ENCODE results near the gene VMP1. TPM values are rescaled to one million over a fixed set of nuclear protein-coding genes. Genes with fewer than 3 reads are reported as not detected.
"Not testable (repeated sequence)": the region's sequence is repeated elsewhere in the genome, so short reads cannot be mapped to it uniquely, and the experiment has no call there.

VMP1 gene
- total RNA-seq, 1 experiment from 2014 or later, result 83.1 TPM

- H3K4me3 Mint-ChIP-seq, result no peak overlapping the region; a peak in 1 of 5 replicates
- Histone ChIP-seq H4K20me1 (ENCODE audit: control insufficient read depth, insufficient read depth, insufficient read length) (no peaks in the 10 kb centered on the region), H3K27ac (ENCODE audit: insufficient read length, low read depth, low read length) (no peak overlapping the region)
These were observed 144.3 kb downstream of the VMP1 start for GRCh38 chr17:59851439-59852375.

DNA sequence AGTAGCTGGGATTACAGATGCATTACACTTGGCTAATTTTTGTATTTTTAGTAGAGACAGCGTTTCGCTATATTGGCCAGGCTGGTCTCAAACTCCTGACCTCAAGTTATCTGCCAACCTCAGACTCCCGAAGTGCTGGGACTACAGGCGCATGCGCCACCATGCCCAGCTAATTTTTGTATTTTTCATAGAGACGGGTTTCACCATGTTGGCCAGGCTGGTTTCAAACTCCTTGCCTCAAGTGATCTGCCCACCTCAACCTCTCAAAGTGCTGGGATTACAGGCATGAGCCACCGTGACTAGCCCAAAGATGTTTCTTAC lies 145.4 kb downstream of the VMP1 start:
- not testable (repeated sequence) for H3T11ph ChIP-seq (ENCODE audit: low read length); H3K4me1 ChIP-seq (ENCODE audit: insufficient read depth, low read length); H2BK15ac ChIP-seq (ENCODE audit: low read depth, low read length); H4K20me1 ChIP-seq (ENCODE audit: control insufficient read depth, insufficient read depth, insufficient read length); H4K8ac ChIP-seq (replicated peaks; ENCODE audit: insufficient read length, low read depth, low read length); H2AK5ac ChIP-seq (ENCODE audit: insufficient read length, low read length); H3K4me3 Mint-ChIP-seq; H3K56ac ChIP-seq (ENCODE audit: insufficient read length, low read depth, low read length); DNase-seq; H3K27me3 ChIP-seq (ENCODE audit: insufficient read depth, low read length); H3K4ac ChIP-seq (ENCODE audit: low read depth, low read length); H3K23me2 ChIP-seq (ENCODE audit: insufficient read length, low read depth, low read length, poor library complexity, severe bottlenecking); H3K9ac ChIP-seq (ENCODE audit: extremely low read depth, insufficient read length, low read length); H2BK12ac ChIP-seq (ENCODE audit: insufficient read length, low read depth, low read length); H3K9me3 ChIP-seq (ENCODE audit: control insufficient read depth, low read depth, low read length); H3K27me3 Mint-ChIP-seq (ENCODE audit: low read depth); H3K36me3 Mint-ChIP-seq (ENCODE audit: insufficient read depth in 1 of 3, low read depth in 3 of 3); H3K14ac ChIP-seq (ENCODE audit: insufficient read depth, low read length); H2BK120ac ChIP-seq (ENCODE audit: low read depth, low read length, poor library complexity, severe bottlenecking); H3K79me1 ChIP-seq (ENCODE audit: insufficient read depth, low read depth, low read length, poor library complexity, severe bottlenecking); H3K9me3 Mint-ChIP-seq; H3K23ac ChIP-seq (ENCODE audit: insufficient read length, low read depth, low read length); H2BK20ac ChIP-seq (ENCODE audit: low read depth, low read length, poor library complexity, severe bottlenecking); H2BK5ac ChIP-seq (ENCODE audit: insufficient read length, low read length); H3K79me2 ChIP-seq (ENCODE audit: insufficient read depth, low read length); H4K91ac ChIP-seq (ENCODE audit: insufficient read length, low read depth, low read length); H3K4me2 ChIP-seq (ENCODE audit: insufficient read depth, insufficient read length, low read length)
- Histone ChIP-seq H4K5ac (ENCODE audit: insufficient read length, low read depth, low read length) (peak overlapping the region; percentile 39), H3K18ac (ENCODE audit: insufficient read length, low read depth, low read length) (peak overlapping the region; percentile 19), H3K27ac (ENCODE audit: insufficient read length, low read depth, low read length) (peak overlapping the region; percentile 22), H2AFZ (ENCODE audit: low read length) (peak overlapping the region; percentile 97)
- H3K27ac Mint-ChIP-seq, result peak overlapping the region in 2 of 3 experiments; percentile 68 to 86; a peak in 4 of 7 replicates
- H3K4me1 Mint-ChIP-seq, result peaks cover 28 to 34% of the 10 kb centered on the region in 2 experiments
- no CpG with 5 or more reads among the region's 7 CpGs for WGBS (ENCODE audit: extremely low coverage, insufficient read length, low lambda C conversion rate)

More at GRCh38 chr17:59851439-59852375, 144.3 kb downstream of the VMP1 start:
- Mint-ChIP-seq H3K27ac (peak overlapping the region in 1 of 3 experiments; percentile 70; a peak in 1 of 7 replicates), H3K4me1 (peaks cover 22 to 36% of the 10 kb centered on the region in 2 experiments), H3K36me3 (ENCODE audit: insufficient read depth in 1 of 3, low read depth in 3 of 3) (peaks cover 0 to 2% (median 0%) of the 10 kb centered on the region in 3 experiments; a peak in 1 of 7 replicates), H3K9me3 (no peaks in the 10 kb centered on the region), H3K27me3 (ENCODE audit: low read depth) (no peaks in the 10 kb centered on the region)
- DNase-seq, result no peak
- Histone ChIP-seq H3K27me3 (ENCODE audit: insufficient read depth, low read length) (no peaks in the 10 kb centered on the region), H3K56ac (ENCODE audit: insufficient read length, low read depth, low read length) (no peak overlapping the region), H4K5ac (ENCODE audit: insufficient read length, low read depth, low read length) (no peak overlapping the region), H3K23me2 (ENCODE audit: insufficient read length, low read depth, low read length, poor library complexity, severe bottlenecking) (no peaks in the 10 kb centered on the region), H3K23ac (ENCODE audit: insufficient read length, low read depth, low read length) (no peak overlapping the region), H3K18ac (ENCODE audit: insufficient read length, low read depth, low read length) (no peak overlapping the region), H3K79me1 (ENCODE audit: insufficient read depth, low read depth, low read length, poor library complexity, severe bottlenecking) (no peaks in the 10 kb centered on the region), H2BK20ac (ENCODE audit: low read depth, low read length, poor library complexity, severe bottlenecking) (no peak overlapping the region), H3K4me1 (ENCODE audit: insufficient read depth, low read length) (peaks cover 2% of the 10 kb centered on the region), H3K4me2 (ENCODE audit: insufficient read depth, insufficient read length, low read length) (no peak overlapping the region), H2BK120ac (ENCODE audit: low read depth, low read length, poor library complexity, severe bottlenecking) (no peak overlapping the region), H3K14ac (ENCODE audit: insufficient read depth, low read length) (no peak overlapping the region), H4K91ac (ENCODE audit: insufficient read length, low read depth, low read length) (no peak overlapping the region), H4K8ac (replicated peaks; ENCODE audit: insufficient read length, low read depth, low read length) (no peak overlapping the region), H2BK12ac (ENCODE audit: insufficient read length, low read depth, low read length) (no peak overlapping the region), H2AK5ac (ENCODE audit: insufficient read length, low read length) (no peak overlapping the region), H3K9me3 (ENCODE audit: control insufficient read depth, low read depth, low read length) (no peaks in the 10 kb centered on the region), H3T11ph (ENCODE audit: low read length) (no peak overlapping the region), H2AFZ (ENCODE audit: low read length) (no peak overlapping the region), H2BK15ac (ENCODE audit: low read depth, low read length) (no peak overlapping the region), H3K9ac (ENCODE audit: extremely low read depth, insufficient read length, low read length) (no peak overlapping the region), H2BK5ac (ENCODE audit: insufficient read length, low read length) (no peak overlapping the region), H3K4ac (ENCODE audit: low read depth, low read length) (no peak overlapping the region), H3K79me2 (ENCODE audit: insufficient read depth, low read length) (no peaks in the 10 kb centered on the region)
- TF ChIP-seq, protein P1, sequence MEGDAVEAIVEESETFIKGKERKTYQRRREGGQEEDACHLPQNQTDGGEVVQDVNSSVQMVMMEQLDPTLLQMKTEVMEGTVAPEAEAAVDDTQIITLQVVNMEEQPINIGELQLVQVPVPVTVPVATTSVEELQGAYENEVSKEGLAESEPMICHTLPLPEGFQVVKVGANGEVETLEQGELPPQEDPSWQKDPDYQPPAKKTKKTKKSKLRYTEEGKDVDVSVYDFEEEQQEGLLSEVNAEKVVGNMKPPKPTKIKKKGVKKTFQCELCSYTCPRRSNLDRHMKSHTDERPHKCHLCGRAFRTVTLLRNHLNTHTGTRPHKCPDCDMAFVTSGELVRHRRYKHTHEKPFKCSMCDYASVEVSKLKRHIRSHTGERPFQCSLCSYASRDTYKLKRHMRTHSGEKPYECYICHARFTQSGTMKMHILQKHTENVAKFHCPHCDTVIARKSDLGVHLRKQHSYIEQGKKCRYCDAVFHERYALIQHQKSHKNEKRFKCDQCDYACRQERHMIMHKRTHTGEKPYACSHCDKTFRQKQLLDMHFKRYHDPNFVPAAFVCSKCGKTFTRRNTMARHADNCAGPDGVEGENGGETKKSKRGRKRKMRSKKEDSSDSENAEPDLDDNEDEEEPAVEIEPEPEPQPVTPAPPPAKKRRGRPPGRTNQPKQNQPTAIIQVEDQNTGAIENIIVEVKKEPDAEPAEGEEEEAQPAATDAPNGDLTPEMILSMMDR (conservative IDR thresholded peaks at IDR 0.05), result no peak
- no CpG with 5 or more reads among the region's 14 CpGs for WGBS (ENCODE audit: extremely low coverage, insufficient read length, low lambda C conversion rate)

All from H9 (cell line).